GM23338 (cell line): Measurements from ENCODE around the gene CD3G. TPM values are rescaled to one million over a fixed set of nuclear protein-coding genes. Genes with fewer than 3 reads are reported as not detected.

Experiments
- ATAC-seq: fragments of 200-7000 bp; cut with Tn5 transposase; 3 replicates; pipeline ENCODE4 v1.9.1; 2020
- DNase-seq: peaks from one replicate; pipeline ENCODE4 v3.0.0-alpha.2; 2015; ENCODE audit warnings: low spot score
- H2AFZ ChIP-seq: fragments of 200-600 bp; sonication (generic); 2 replicates; pipeline ENCODE4 v1.8.0; 2016; ENCODE audit warnings: antibody characterized with exemption, mild to moderate bottlenecking, moderate library complexity
- H3F3A ChIP-seq: fragments of 200-600 bp; sonication (generic); replicated peaks from 2 replicates; pipeline ENCODE4 v1.8.0; 2017; ENCODE audit warnings: antibody characterized with exemption, mixed run types, low read depth
- H3K27ac ChIP-seq: fragments of 200-600 bp; sonication (generic); 2 replicates; pipeline ENCODE4 v1.6.1; 2016; ENCODE audit warnings: low read depth
- H3K27me3 ChIP-seq: fragments of 200-600 bp; sonication (generic); 2 replicates; pipeline ENCODE4 v1.8.0; 2016; ENCODE audit warnings: mild to moderate bottlenecking, mixed run types, moderate library complexity; ENCODE audit not compliant: insufficient read depth
- H3K36me3 ChIP-seq: fragments of 200-600 bp; sonication (generic); 2 replicates; pipeline ENCODE4 v1.8.0; 2016; ENCODE audit warnings: mild to moderate bottlenecking; ENCODE audit not compliant: insufficient read depth
- H3K4me1 ChIP-seq: fragments of 200-600 bp; sonication (generic); 2 replicates; pipeline ENCODE4 v1.8.0; 2016; ENCODE audit warnings: mild to moderate bottlenecking, moderate library complexity; ENCODE audit not compliant: insufficient read depth
- H3K4me2 ChIP-seq: fragments of 200-600 bp; sonication (generic); 2 replicates; pipeline ENCODE4 v1.7.1; 2017; ENCODE audit warnings: mixed run types
- H3K4me3 ChIP-seq: fragments of 200-600 bp; sonication (generic); 2 replicates; pipeline ENCODE4 v1.6.1; 2016; ENCODE audit warnings: mixed run types
- H3K79me2 ChIP-seq: fragments of 200-600 bp; sonication (generic); replicated peaks from 2 replicates; pipeline ENCODE4 v1.8.0; 2017; ENCODE audit warnings: mild to moderate bottlenecking; ENCODE audit not compliant: insufficient read depth
- H3K9me2 ChIP-seq: fragments of 200-600 bp; sonication (generic); 2 replicates; pipeline ENCODE4 v1.8.0; 2017; ENCODE audit not compliant: insufficient read depth
- H4K20me1 ChIP-seq: fragments of 200-600 bp; sonication (generic); replicated peaks from 2 replicates; pipeline ENCODE4 v1.8.0; 2017; ENCODE audit warnings: mild to moderate bottlenecking; ENCODE audit not compliant: insufficient read depth
- H3K27ac Mint-ChIP-seq: 2 replicates; pipeline ENCODE4 v1.8.0; 2020; ENCODE audit warnings: inconsistent platforms, mild to moderate bottlenecking, moderate library complexity, mixed read lengths
- H3K27me3 Mint-ChIP-seq: 3 replicates; pipeline ENCODE4 v1.8.0; 2022; ENCODE audit warnings: low read depth, mild to moderate bottlenecking, moderate library complexity, mixed read lengths, inconsistent platforms; ENCODE audit not compliant: insufficient read depth, poor library complexity
- H3K36me3 Mint-ChIP-seq: 3 replicates; pipeline ENCODE4 v1.8.0; 2021; ENCODE audit warnings: low read depth, mild to moderate bottlenecking, inconsistent platforms, moderate library complexity, mixed read lengths
- H3K4me1 Mint-ChIP-seq: 3 replicates; pipeline ENCODE4 v1.8.0; 2020; ENCODE audit warnings: mild to moderate bottlenecking, inconsistent platforms, mixed read lengths
- H3K4me3 Mint-ChIP-seq: 3 replicates; pipeline ENCODE4 v1.8.0; 2021; ENCODE audit warnings: moderate library complexity, mild to moderate bottlenecking, inconsistent platforms, mixed read lengths
- H3K9me3 Mint-ChIP-seq: 3 replicates; pipeline ENCODE4 v1.8.0; 2020; ENCODE audit warnings: moderate library complexity, mild to moderate bottlenecking, inconsistent platforms, mixed read lengths
- CREB1 ChIP-seq: fragments of 250-450 bp; sonication (Bioruptor Pico); IDR thresholded peaks from 2 replicates; pipeline ENCODE4 v1.5.0; 2020; ENCODE audit warnings: low read depth, mild to moderate bottlenecking, moderate library complexity
- CTCF ChIP-seq, 2 experiments: fragments of 200-600 bp in 1 of 2; sonication (generic) in 1 of 2; conservative IDR thresholded peaks; 2 replicates each; pipeline versions ENCODE4 v1.5.1 to v1.6.1; 2016 to 2017; ENCODE audit warnings: antibody characterized with exemption in 2 of 2, low read depth in 2 of 2, mild to moderate bottlenecking in 2 of 2, moderate library complexity in 1 of 2
- ETS1 ChIP-seq: IDR thresholded peaks from 2 replicates; pipeline ENCODE4 v1.6.1; 2016; ENCODE audit warnings: antibody characterized with exemption
- EZH2 ChIP-seq: fragments of 200-600 bp; sonication (generic); IDR thresholded peaks from one replicate; pipeline ENCODE4 v1.8.0; 2017; ENCODE audit warnings: antibody characterized with exemption, mild to moderate bottlenecking, low read depth; ENCODE audit not compliant: unreplicated experiment
- EZH2phosphoT487 ChIP-seq: fragments of 200-600 bp; sonication (generic); IDR thresholded peaks from one replicate; pipeline ENCODE4 v1.8.1; 2018; ENCODE audit warnings: antibody characterized with exemption; ENCODE audit not compliant: unreplicated experiment
- JUNB ChIP-seq: IDR thresholded peaks from one replicate; pipeline ENCODE4 v1.6.1; 2016; ENCODE audit warnings: antibody characterized with exemption; ENCODE audit not compliant: unreplicated experiment
- NANOG ChIP-seq: IDR thresholded peaks from 2 replicates; pipeline ENCODE4 v1.6.1; 2016; ENCODE audit warnings: antibody characterized with exemption, borderline replicate concordance
- POLR2AphosphoS5 ChIP-seq: IDR thresholded peaks from 2 replicates; pipeline ENCODE4 v1.6.1; 2016; ENCODE audit warnings: antibody characterized with exemption, low read depth
- REST ChIP-seq: IDR thresholded peaks from one replicate; pipeline ENCODE4 v1.6.1; 2018; ENCODE audit warnings: antibody characterized with exemption; ENCODE audit not compliant: unreplicated experiment
- STAT1 ChIP-seq: IDR thresholded peaks from one replicate; pipeline ENCODE4 v1.6.1; 2016; ENCODE audit warnings: antibody characterized with exemption; ENCODE audit not compliant: unreplicated experiment
- ZNF114 ChIP-seq: fragments of 250-450 bp; sonication (Bioruptor Pico); IDR thresholded peaks from 2 replicates; pipeline ENCODE4 v1.5.0; 2020; ENCODE audit warnings: mild to moderate bottlenecking, moderate library complexity
- ZNF331 ChIP-seq: fragments of 250-450 bp; sonication (Bioruptor Pico); IDR thresholded peaks from 2 replicates; pipeline ENCODE4 v1.5.0; 2020; ENCODE audit warnings: low read depth, mild to moderate bottlenecking, moderate library complexity
- ZNF462 ChIP-seq: fragments of 250-450 bp; sonication (Bioruptor Pico); IDR thresholded peaks from 2 replicates; pipeline ENCODE4 v1.5.0; 2020; ENCODE audit warnings: mild to moderate bottlenecking, moderate library complexity
- polyA plus RNA-seq: library from polyadenylated mRNA; unstranded; fragments of >200 nt; fragmentation: Nextera tagmentation; extraction: Ambion mirVana; gene quantifications from 2 replicates; pipeline ENCODE4 v1.2.1, GENCODE V29; 2016
- total RNA-seq: library from RNA; depleted of rRNA; stranded (reverse); fragments of >200 nt; shearing (Covaris generic); gene quantifications from 2 replicates; pipeline ENCODE4 v1.2.3, GENCODE V29; 2014

CD3G gene
- total and polyA plus RNA-seq, 2 experiments from 2014 or later: not detected

GRCh38 chr11:118370774-118371173, 26.6 kb downstream of the CD3G start:
- Mint-ChIP-seq H3K4me1 (peaks cover 2% of the 10 kb centered on the region; the same call in 2 of the 3 replicates), H3K4me3 (no peak overlapping the region), H3K27ac (peak overlapping the region; percentile 73; the same call in 1 of the 2 replicates), H3K27me3 (peaks cover 3% of the 10 kb centered on the region), H3K9me3 (no peaks in the 10 kb centered on the region), H3K36me3 (peaks cover 71% of the 10 kb centered on the region)
- Histone ChIP-seq H2AFZ (no peak overlapping the region), H4K20me1 (peaks cover 3% of the 10 kb centered on the region; the same call in 1 of the 2 replicates), H3K27me3 (no peaks in the 10 kb centered on the region), H3K4me3 (no peak overlapping the region), H3K36me3 (peaks cover 42% of the 10 kb centered on the region), H3K27ac (no peak overlapping the region), H3K79me2 (no peaks in the 10 kb centered on the region), H3K9me2 (no peaks in the 10 kb centered on the region), H3F3A (no peaks in the 10 kb centered on the region), H3K4me2 (no peak overlapping the region), H3K4me1 (no peaks in the 10 kb centered on the region)
- TF ChIP-seq ZNF462 (CRISPR knock-in tag): no peak
- TF ChIP-seq CTCF (conservative IDR thresholded peaks at IDR 0.05; ENCODE audit: low read depth in 2 of 2): no peak
- TF ChIP-seq NANOG: no peak
- no peak for TF ChIP-seq POLR2AphosphoS5
- no peak for TF ChIP-seq ZNF331 (CRISPR knock-in tag)
- TF ChIP-seq ETS1: no peak
- TF ChIP-seq STAT1: no peak
- no peak for TF ChIP-seq ZNF114 (CRISPR knock-in tag)
- TF ChIP-seq REST: no peak
- no peak for TF ChIP-seq EZH2phosphoT487
- no peak for TF ChIP-seq CREB1 (CRISPR knock-in tag)
- no peak for TF ChIP-seq JUNB
- TF ChIP-seq EZH2: no peak
- DNase-seq: no peak
- peak; percentile 42; the same call in 2 of the 3 replicates for ATAC-seq
